Adrenal gland (tissue), 5 donors: ENCODE results near the gene TMSB4X.

Source experiments
- POLR2A ChIP-seq, 2 donors: fragments of 450-650 bp; IDR thresholded peaks; one replicate each; pipeline ENCODE4 v1.6.1; 2017; ENCODE audit warnings: antibody characterized with exemption in 2 of 2, mild to moderate bottlenecking in 2 of 2, moderate library complexity in 1 of 2
- TF ChIP-seq, protein P1 (sequence below), 6 experiments: fragments of 450-650 bp in 4 of 6; fragments of 200-600 bp in 2 of 6; sonication (generic) in 1 of 6; IDR thresholded peaks; 1 replicate in 5 of 6; 2 replicates in 1 of 6; pipeline versions ENCODE4 v1.5.1 to v1.8.0; 2016 to 2021; ENCODE audit warnings: antibody characterized with exemption in 6 of 6, mild to moderate bottlenecking in 2 of 6, moderate library complexity in 1 of 6
- donor health status: DM: no; HTN: no; CAD: no.

DNA sequence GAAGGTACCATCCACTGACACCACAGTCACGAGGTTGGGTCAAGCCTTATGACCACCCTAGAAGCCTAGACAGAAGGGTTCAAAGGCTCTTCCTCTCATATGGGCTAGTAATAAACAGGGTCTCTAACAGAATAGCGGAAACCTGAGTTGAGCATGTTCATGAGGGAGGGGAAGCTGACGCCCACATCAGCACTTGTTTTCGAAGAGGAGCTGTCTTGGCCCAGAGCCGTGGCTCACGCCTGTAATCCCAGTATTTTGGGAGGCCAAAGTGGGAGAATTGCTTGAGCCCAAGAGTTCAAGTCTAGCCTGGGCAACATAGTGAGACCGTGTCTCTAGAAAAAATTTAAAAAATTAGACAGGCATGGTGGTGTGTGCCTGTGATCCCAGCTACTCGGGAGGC, 21.5 kb upstream of the TMSB4X start:
- TF ChIP-seq, protein P1, sequence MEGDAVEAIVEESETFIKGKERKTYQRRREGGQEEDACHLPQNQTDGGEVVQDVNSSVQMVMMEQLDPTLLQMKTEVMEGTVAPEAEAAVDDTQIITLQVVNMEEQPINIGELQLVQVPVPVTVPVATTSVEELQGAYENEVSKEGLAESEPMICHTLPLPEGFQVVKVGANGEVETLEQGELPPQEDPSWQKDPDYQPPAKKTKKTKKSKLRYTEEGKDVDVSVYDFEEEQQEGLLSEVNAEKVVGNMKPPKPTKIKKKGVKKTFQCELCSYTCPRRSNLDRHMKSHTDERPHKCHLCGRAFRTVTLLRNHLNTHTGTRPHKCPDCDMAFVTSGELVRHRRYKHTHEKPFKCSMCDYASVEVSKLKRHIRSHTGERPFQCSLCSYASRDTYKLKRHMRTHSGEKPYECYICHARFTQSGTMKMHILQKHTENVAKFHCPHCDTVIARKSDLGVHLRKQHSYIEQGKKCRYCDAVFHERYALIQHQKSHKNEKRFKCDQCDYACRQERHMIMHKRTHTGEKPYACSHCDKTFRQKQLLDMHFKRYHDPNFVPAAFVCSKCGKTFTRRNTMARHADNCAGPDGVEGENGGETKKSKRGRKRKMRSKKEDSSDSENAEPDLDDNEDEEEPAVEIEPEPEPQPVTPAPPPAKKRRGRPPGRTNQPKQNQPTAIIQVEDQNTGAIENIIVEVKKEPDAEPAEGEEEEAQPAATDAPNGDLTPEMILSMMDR (IDR thresholded peaks at IDR 0.05): no peak
- TF ChIP-seq POLR2A (IDR thresholded peaks at IDR 0.05): no peak
